ENCODE data around the gene FNBP1.

GRCh38 chr9:129939431-129939830 is 103.6 kb downstream of the FNBP1 start:
- TF ChIP-seq POLR2A (IDR thresholded peaks at IDR 0.05) (no peak), CTCF (IDR thresholded peaks at IDR 0.05) (no peak)

All from body of pancreas (tissue), 4 donors.